Esophagus (tissue), 2 donors: ENCODE data around the gene LAMA2. TPM values are rescaled to one million over a fixed set of nuclear protein-coding genes. Genes with fewer than 3 reads are reported as not detected.

Experiments
- H3K27ac ChIP-seq, 2 donors: one replicate each; pipeline ENCODE4 v1.5.1; 2013; ENCODE audit warnings: low read depth in 2 of 2, mild to moderate bottlenecking in 2 of 2, inconsistent platforms in 1 of 2, low read length in 1 of 2, moderate library complexity in 1 of 2
- H3K27me3 ChIP-seq, 2 donors: one replicate each; pipeline ENCODE4 v1.6.1; 2013; ENCODE audit warnings: low read length in 2 of 2, control low read depth in 1 of 2, mild to moderate bottlenecking in 1 of 2; ENCODE audit not compliant: insufficient read depth in 2 of 2, control insufficient read depth in 1 of 2
- H3K36me3 ChIP-seq, 2 donors: one replicate each; pipeline ENCODE4 v1.6.1; 2013; ENCODE audit warnings: low read length in 1 of 2; ENCODE audit not compliant: control insufficient read depth in 2 of 2, insufficient read depth in 2 of 2
- H3K4me1 ChIP-seq, 2 donors: one replicate each; pipeline ENCODE4 v1.6.1; 2013; ENCODE audit warnings: low read length in 1 of 2; ENCODE audit not compliant: control insufficient read depth in 2 of 2, insufficient read depth in 2 of 2
- H3K4me3 ChIP-seq, 2 donors: one replicate each; pipeline ENCODE4 v1.5.1; 2013; ENCODE audit warnings: low read length in 2 of 2, mild to moderate bottlenecking in 2 of 2, low read depth in 1 of 2, moderate library complexity in 1 of 2
- H3K9me3 ChIP-seq, 2 donors: one replicate each; pipeline ENCODE4 v1.6.1; 2013; ENCODE audit warnings: mild to moderate bottlenecking in 2 of 2, low read depth in 1 of 2, low read length in 1 of 2, moderate library complexity in 1 of 2; ENCODE audit not compliant: control insufficient read depth in 2 of 2, insufficient read depth in 1 of 2
- WGBS, 2 donors: extraction: QIAGEN DNeasy Blood & Tissue Kit; methylation state at CpG; one replicate each; pipeline ENCODE4 v1.1.7; 2013; 5-methylcytosine and 5-hydroxymethylcytosine counted together
- polyA plus RNA-seq, 2 donors: library from polyadenylated mRNA; stranded (reverse); fragments of 200-250 nt; gene quantifications; one replicate each; pipeline ENCODE4 v1.2.3, GENCODE V29; 2013
- donor health status: healthy with polysubstance abuse.
- donor health status: Bipolar disorder and iron deficiency.

LAMA2 gene
- polyA plus RNA-seq, 2 donors = 0.67 to 2.7 TPM

DNA sequence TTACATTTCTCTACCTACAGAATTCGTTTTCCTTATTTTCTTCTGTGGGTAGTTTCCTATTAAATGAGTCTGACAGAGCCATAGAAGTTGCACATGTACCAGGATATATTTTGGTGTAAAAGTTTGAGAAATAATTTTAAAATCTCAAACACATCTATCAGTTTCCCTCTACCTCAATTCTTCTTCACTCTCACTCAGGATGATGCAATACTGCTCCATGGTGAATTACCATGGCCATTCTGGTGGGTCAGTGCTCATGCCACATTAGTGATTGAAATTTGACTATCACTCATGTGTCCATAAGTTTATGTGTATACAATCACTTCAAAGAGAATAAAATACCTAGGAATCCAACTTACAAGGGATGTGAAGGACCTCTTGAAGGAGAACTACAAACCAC lies 675.3 kb downstream of the LAMA2 start:
- Histone ChIP-seq H3K27ac (no peak overlapping the region), H3K36me3 (no peaks in the 10 kb centered on the region), H3K27me3 (no peaks in the 10 kb centered on the region), H3K4me1 (no peaks in the 10 kb centered on the region), H3K9me3 (no peaks in the 10 kb centered on the region), H3K4me3 (no peak overlapping the region)
- 91% methylated on average over 1 of the region's 1 CpG for WGBS, 2 donors

DNA sequence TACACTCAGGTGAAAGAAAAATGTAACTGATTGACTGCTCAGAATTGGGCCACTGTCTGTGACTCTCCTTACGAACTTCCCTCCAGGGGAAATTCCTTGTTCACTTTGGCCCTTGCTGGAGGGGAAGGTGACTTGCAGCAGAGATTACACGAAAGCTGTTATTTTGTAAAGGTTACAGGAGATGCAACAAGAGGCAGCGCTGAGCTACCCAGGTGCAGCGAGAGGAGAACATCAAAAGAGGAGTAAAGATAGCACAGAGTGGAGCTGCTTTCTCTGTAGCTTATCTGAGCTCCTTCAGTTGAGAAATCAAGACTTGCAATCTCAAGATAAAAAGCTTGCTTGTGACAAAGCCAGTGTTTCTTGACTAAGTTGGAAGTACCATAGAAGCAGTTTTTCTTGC lies 682.4 kb downstream of the LAMA2 start:
- Histone ChIP-seq H3K4me3 (no peak overlapping the region), H3K27ac (no peak overlapping the region), H3K36me3 (no peaks in the 10 kb centered on the region), H3K4me1 (no peaks in the 10 kb centered on the region), H3K27me3 (no peaks in the 10 kb centered on the region), H3K9me3 (no peaks in the 10 kb centered on the region)
- WGBS, 2 donors = 81 to 82% methylated on average over 4 of the region's 4 CpGs

DNA sequence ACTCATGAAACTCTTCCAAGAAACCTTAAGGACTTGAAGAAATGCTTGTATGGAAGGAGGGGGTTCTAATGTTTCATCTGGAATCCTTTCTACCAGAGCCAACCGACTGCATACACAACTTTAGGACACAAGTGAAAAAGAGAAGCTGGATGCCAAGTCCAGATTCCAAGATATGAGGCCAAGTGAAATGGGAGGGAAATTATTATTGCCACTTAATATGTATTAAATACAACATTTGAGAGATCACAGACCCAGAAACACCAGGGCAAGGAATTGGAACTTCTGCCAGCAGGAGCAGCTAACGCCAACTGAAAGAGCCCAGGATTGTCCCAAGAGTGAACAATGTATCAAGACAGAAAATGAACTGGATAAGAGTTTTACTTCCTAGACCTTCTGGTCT lies 682.9 kb downstream of the LAMA2 start:
- H3K4me3 ChIP-seq = no peak overlapping the region
- H3K27ac ChIP-seq = no peak overlapping the region
- H3K9me3 ChIP-seq = no peaks in the 10 kb centered on the region
- whole genome bisulfite sequencing, 2 donors = 62 to 66% methylated on average over 2 of the region's 2 CpGs
- H3K27me3 ChIP-seq = no peaks in the 10 kb centered on the region
- no peaks in the 10 kb centered on the region for H3K4me1 ChIP-seq
- H3K36me3 ChIP-seq = no peaks in the 10 kb centered on the region
